Small intestine (tissue), 7 donors: ENCODE measurements around the gene FAM219A. TPM values are rescaled to one million over a fixed set of nuclear protein-coding genes. Genes with fewer than 3 reads are reported as not detected.

Experiments
- DNase-seq, 2 donors: peaks; one replicate each; pipeline versions ENCODE4 v3.0.0 to v3.0.0-alpha.2; 2013
- FAIRE-seq: peaks from 2 replicates; lab custom pipeline; 2012; peaks lifted over from hg19 to GRCh38; lab: Jason Lieb, UNC
- H3K27ac ChIP-seq, 3 donors: one replicate each; pipeline ENCODE4 v1.5.1; 2013; ENCODE audit warnings: low read length in 2 of 3, mild to moderate bottlenecking in 2 of 3, control low read depth in 1 of 3, inconsistent platforms in 1 of 3, low read depth in 1 of 3, moderate library complexity in 1 of 3
- H3K27me3 ChIP-seq, 3 donors: one replicate each; pipeline ENCODE4 v1.6.1; 2013; ENCODE audit warnings: low read length in 3 of 3, inconsistent platforms in 1 of 3; ENCODE audit not compliant: control insufficient read depth in 3 of 3, insufficient read depth in 3 of 3
- H3K36me3 ChIP-seq, 3 donors: one replicate each; pipeline ENCODE4 v1.6.1; 2013; ENCODE audit warnings: low read length in 3 of 3, inconsistent platforms in 1 of 3, low read depth in 1 of 3, mild to moderate bottlenecking in 1 of 3, moderate library complexity in 1 of 3; ENCODE audit not compliant: control insufficient read depth in 3 of 3, insufficient read depth in 2 of 3
- H3K4me1 ChIP-seq, 3 donors: one replicate each; pipeline ENCODE4 v1.6.1; 2013; ENCODE audit warnings: low read length in 2 of 3, inconsistent platforms in 1 of 3, low read depth in 1 of 3, mild to moderate bottlenecking in 1 of 3, moderate library complexity in 1 of 3; ENCODE audit not compliant: control insufficient read depth in 3 of 3, insufficient read depth in 2 of 3
- H3K4me3 ChIP-seq, 3 donors: one replicate each; pipeline ENCODE4 v1.5.1; 2013; ENCODE audit warnings: low read length in 3 of 3, control low read depth in 1 of 3, inconsistent platforms in 1 of 3, low read depth in 1 of 3, mild to moderate bottlenecking in 1 of 3, moderate library complexity in 1 of 3
- H3K9me3 ChIP-seq, 2 donors: one replicate each; pipeline ENCODE4 v1.6.1; 2013; ENCODE audit warnings: low read depth in 1 of 2, low read length in 1 of 2; ENCODE audit not compliant: control insufficient read depth in 2 of 2, insufficient read depth in 1 of 2
- WGBS, 3 donors: extraction: QIAGEN DNeasy Blood & Tissue Kit; methylation state at CpG; one replicate each; pipeline ENCODE4 v1.1.7; 2013; 5-methylcytosine and 5-hydroxymethylcytosine counted together
- polyA plus RNA-seq, 4 donors: library from polyadenylated mRNA; stranded (reverse) in 3 of 4; unstranded in 1 of 4; fragments of 200-250 nt in 3 of 4; fragments of 120-200 nt in 1 of 4; gene quantifications; one replicate each; pipeline versions ENCODE4 v1.2.1 to v1.2.3, GENCODE V29; 2013
- donor health status: healthy with polysubstance abuse.
- donor health status: control.
- donor health status: control.
- donor health status: Bipolar disorder and iron deficiency.
- donor health status: healthy.

The FAM219A gene
- polyA plus RNA-seq, 4 donors = 2.7 to 9.0 (median 4.5) TPM

DNA sequence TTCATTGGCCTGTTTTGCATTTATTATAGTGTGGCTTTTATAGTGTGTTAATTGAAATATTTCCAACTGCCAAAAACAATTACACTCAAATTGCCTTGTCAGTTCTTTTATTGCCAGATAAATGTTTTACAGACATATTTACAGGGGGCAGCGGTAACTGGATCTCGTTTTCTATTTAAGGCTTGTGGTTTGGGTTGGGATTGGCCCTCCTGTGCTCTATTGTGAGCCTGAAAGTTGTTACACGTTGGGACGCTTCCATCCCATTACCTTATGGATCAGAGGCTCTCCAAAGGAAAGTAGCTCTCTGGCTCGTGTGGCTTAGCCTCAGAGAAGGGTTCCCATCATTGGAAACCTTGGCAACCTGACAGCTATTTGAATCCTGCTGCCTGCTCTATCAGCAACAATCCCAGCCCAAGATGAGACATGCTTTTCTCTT, 21.1 kb upstream of the FAM219A start:
- WGBS, 3 donors = 19 to 53% (median 45%) methylated on average over 5 of the region's 5 CpGs
- DNase-seq (no peak), FAIRE-seq (no peak)
- no peaks in the 10 kb centered on the region for H3K4me1 ChIP-seq
- peaks cover 0 to 8% (median 2%) of the 10 kb centered on the region in 3 donors for H3K27me3 ChIP-seq
- H3K4me3 ChIP-seq = no peak overlapping the region
- H3K36me3 ChIP-seq = no peaks in the 10 kb centered on the region
- no peak overlapping the region for H3K27ac ChIP-seq
- H3K9me3 ChIP-seq = no peaks in the 10 kb centered on the region

DNA sequence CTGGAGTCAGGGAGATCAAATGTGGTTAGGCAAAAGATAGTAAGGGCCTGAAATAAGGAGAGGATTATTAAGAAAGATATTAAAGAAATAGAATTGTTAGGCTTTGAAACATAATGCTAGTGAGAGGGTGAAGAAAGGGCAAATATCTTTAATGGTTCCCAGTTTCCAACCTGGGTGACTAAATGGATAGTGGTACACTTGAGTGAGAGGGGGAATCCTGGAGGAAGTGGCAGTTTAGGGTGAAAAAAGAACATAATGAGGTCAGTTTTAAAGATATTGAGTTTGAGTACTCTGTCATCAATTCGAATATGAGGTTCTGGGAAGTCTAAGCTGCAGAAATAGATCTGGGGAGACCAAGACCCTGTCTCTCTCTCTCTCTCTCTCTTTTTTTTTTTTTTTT, 19.2 kb upstream of the FAM219A start:
- H3K4me3 ChIP-seq = no peak overlapping the region
- no peaks in the 10 kb centered on the region for H3K36me3 ChIP-seq
- WGBS, 3 donors = 61 to 73% (median 71%) methylated on average over 1 of the region's 1 CpG
- H3K9me3 ChIP-seq = no peaks in the 10 kb centered on the region
- no peaks in the 10 kb centered on the region for H3K4me1 ChIP-seq
- no peak for FAIRE-seq
- H3K27ac ChIP-seq = no peak overlapping the region
- no peak for DNase-seq
- peaks cover 0 to 8% (median 2%) of the 10 kb centered on the region in 3 donors for H3K27me3 ChIP-seq

DNA sequence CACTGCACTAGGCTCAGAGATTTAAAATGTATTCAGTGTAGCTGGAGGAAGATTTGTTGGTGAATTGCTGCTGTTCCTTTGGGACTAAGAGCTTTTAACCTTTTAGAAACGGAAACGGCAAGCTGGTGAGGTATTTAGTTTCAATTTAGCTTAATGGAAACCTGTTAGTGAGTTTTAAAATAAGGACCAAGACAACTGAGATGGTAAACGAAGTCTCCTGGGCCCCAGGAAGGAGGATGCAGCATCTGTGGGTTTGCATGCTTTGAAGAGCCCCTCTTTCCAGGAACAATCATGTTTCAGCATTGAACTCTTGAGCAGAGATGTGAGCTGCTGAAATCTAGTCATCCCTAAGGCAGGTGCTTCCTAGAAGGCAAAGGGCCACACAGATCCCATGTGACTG, 16.7 kb upstream of the FAM219A start:
- no peak overlapping the region for H3K4me3 ChIP-seq
- peaks cover 0 to 8% (median 2%) of the 10 kb centered on the region in 3 donors for H3K27me3 ChIP-seq
- DNase-seq (no peak), FAIRE-seq (no peak)
- H3K4me1 ChIP-seq = no peaks in the 10 kb centered on the region
- no peak overlapping the region for H3K27ac ChIP-seq
- no peaks in the 10 kb centered on the region for H3K36me3 ChIP-seq
- no peaks in the 10 kb centered on the region for H3K9me3 ChIP-seq
- WGBS, 3 donors = 36 to 47% (median 37%) methylated on average over 3 of the region's 3 CpGs

- no peak overlapping the region for H3K27ac ChIP-seq
- H3K4me3 ChIP-seq = no peak overlapping the region
- FAIRE-seq (no peak), DNase-seq (no peak)
- H3K9me3 ChIP-seq = no peaks in the 10 kb centered on the region
- 5 to 19% (median 9%) methylated on average over 1 of the region's 1 CpG for WGBS, 3 donors
- no peaks in the 10 kb centered on the region for H3K36me3 ChIP-seq
- no peaks in the 10 kb centered on the region for H3K4me1 ChIP-seq
- peaks cover 0 to 22% (median 0%) of the 10 kb centered on the region in 3 donors for H3K27me3 ChIP-seq
These were observed 7.1 kb upstream of the FAM219A start for GRCh38 chr9:34465468-34465867.

DNA sequence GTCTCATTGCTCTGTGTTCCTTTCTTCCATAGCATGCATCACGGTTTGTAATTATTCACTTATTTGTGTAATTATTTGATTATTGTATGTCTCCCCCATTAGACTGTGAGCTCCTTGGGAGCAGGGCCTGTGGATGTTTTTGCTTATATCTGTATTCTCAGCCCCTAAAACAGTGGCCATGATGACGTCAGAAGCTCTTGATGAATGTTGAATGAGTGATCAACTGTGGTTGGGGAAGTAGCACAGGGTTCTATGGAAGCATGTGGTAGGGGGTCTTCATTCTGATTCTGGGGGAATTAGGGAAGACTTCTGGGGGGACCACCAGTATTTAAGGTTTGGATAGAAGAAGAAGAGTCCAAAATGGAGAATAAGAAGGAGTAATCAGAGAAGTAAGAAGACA, 6.2 kb upstream of the FAM219A start:
- DNase-seq (no peak), FAIRE-seq (no peak)
- no peaks in the 10 kb centered on the region for H3K9me3 ChIP-seq
- H3K4me3 ChIP-seq = no peak overlapping the region
- no peaks in the 10 kb centered on the region for H3K4me1 ChIP-seq
- H3K36me3 ChIP-seq = no peaks in the 10 kb centered on the region
- peaks cover 0 to 27% (median 0%) of the 10 kb centered on the region in 3 donors for H3K27me3 ChIP-seq
- no peak overlapping the region for H3K27ac ChIP-seq
- WGBS, 3 donors = 66 to 70% (median 69%) methylated on average over 2 of the region's 2 CpGs

DNA sequence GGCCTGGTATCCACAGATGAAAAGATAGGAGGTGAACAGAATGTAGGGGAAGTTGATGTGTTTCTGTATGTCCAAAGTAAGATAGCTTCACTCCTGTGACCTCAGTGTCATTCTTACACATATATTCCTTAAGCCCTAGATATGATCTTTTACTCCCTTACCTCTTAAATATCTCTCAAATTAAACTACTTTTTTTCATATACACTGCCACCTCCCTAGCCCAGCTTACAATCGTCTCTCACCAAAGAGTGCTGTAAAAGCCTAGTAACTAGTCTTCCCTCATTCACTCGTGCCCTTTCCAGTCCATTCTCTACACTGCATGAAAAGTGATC, 5.5 kb upstream of the FAM219A start:
- H3K4me1 ChIP-seq = peaks cover 0 to 3% (median 1%) of the 10 kb centered on the region in 3 donors
- no peak overlapping the region for H3K4me3 ChIP-seq
- no peaks in the 10 kb centered on the region for H3K9me3 ChIP-seq
- H3K27ac ChIP-seq = no peak overlapping the region
- FAIRE-seq (no peak), DNase-seq (no peak)
- WGBS, 3 donors = 64 to 71% (median 71%) methylated on average over 2 of the region's 2 CpGs
- peaks cover 0 to 28% (median 0%) of the 10 kb centered on the region in 3 donors for H3K27me3 ChIP-seq
- H3K36me3 ChIP-seq = no peaks in the 10 kb centered on the region

DNA sequence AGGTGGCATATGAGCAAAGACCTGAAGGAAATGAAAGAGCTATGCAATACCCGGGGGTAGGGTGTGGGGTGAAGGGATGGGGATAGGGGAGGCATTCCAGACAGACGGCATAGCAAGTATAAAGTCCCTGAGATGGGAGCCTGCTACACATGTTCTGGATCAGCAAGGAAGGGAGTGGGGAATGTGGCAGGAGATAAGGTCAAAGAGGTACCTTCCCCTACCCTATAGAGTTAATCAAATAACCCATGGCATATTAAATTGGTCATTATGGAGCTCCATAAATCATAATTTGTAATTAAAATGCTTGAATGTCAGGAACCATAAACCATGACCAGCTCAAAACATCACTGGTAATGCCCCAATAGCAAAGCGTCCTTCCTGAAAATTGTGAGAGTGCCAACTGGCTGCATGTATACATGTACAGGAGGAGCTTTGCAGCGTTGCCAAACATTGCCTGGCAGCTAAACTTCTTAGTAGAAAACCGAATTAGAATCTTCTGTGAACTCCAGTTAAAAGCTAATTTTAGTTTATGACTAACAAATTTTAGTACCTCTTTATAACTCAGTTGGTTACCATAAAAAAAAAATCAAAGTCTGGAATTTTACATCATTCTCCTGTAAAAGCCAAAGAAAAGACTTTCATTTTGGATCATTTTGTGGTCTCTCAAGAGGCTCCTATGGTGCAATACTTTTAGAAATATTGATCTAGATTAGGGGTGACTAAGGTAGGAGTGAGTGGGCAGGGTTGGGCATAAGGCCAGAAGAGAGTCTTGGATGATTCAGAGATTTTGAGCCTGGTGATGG, 4.9 kb upstream of the FAM219A start:
- Histone ChIP-seq H3K9me3 (no peaks in the 10 kb centered on the region), H3K4me3 (no peak overlapping the region), H3K4me1 (peaks cover 0 to 4% (median 4%) of the 10 kb centered on the region in 3 donors), H3K27me3 (peaks cover 0 to 30% (median 0%) of the 10 kb centered on the region in 3 donors), H3K27ac (no peak overlapping the region), H3K36me3 (no peaks in the 10 kb centered on the region)
- no peak for FAIRE-seq
- WGBS, 3 donors = 36 to 55% (median 47%) methylated on average over 5 of the region's 5 CpGs
- no peak for DNase-seq

GRCh38 chr9:34459941-34460340, 1.6 kb upstream of the FAM219A start:
- H3K36me3 ChIP-seq = no peaks in the 10 kb centered on the region
- H3K4me3 ChIP-seq = no peak overlapping the region
- H3K4me1 ChIP-seq = peaks cover 0 to 16% (median 6%) of the 10 kb centered on the region in 3 donors
- no peak for DNase-seq
- H3K9me3 ChIP-seq = no peaks in the 10 kb centered on the region
- no peak for FAIRE-seq
- H3K27me3 ChIP-seq = peaks cover 0 to 52% (median 0%) of the 10 kb centered on the region in 3 donors
- H3K27ac ChIP-seq = no peak overlapping the region
- WGBS, 3 donors = 43 to 47% (median 46%) methylated on average over 3 of the region's 3 CpGs
